Measurements from ENCODE around the gene PRKG1.

The PRKG1 gene

GRCh38 chr10:51312817-51313216, 238.5 kb downstream of the PRKG1 start:
- H3K4me3 ChIP-seq (ENCODE audit: low read depth, low read length): no peak overlapping the region
- H3K27me3 ChIP-seq (ENCODE audit: insufficient read depth, low read depth, severe bottlenecking): no peaks in the 10 kb centered on the region
- H3K9me3 ChIP-seq (ENCODE audit: severe bottlenecking): no peaks in the 10 kb centered on the region
- no peak for DNase-seq
- no peak for TF ChIP-seq CTCF (IDR thresholded peaks at IDR 0.05; ENCODE audit: low read depth, low read length)
- H3K27ac ChIP-seq: no peak overlapping the region
- H3K36me3 ChIP-seq: no peaks in the 10 kb centered on the region

- H3K27me3 ChIP-seq (ENCODE audit: insufficient read depth, low read depth, severe bottlenecking): no peaks in the 10 kb centered on the region
- TF ChIP-seq CTCF (IDR thresholded peaks at IDR 0.05; ENCODE audit: low read depth, low read length): no peak
- no peak overlapping the region for H3K4me3 ChIP-seq (ENCODE audit: low read depth, low read length)
- DNase-seq: no peak
- no peaks in the 10 kb centered on the region for H3K9me3 ChIP-seq (ENCODE audit: severe bottlenecking)
- no peaks in the 10 kb centered on the region for H3K36me3 ChIP-seq
- no peak overlapping the region for H3K27ac ChIP-seq
Measured at GRCh38 chr10:51313251-51313650, 239.0 kb downstream of the PRKG1 start.

GRCh38 chr10:51313773-51314478, 239.6 kb downstream of the PRKG1 start:
- H3K9me3 ChIP-seq (ENCODE audit: severe bottlenecking): no peaks in the 10 kb centered on the region
- H3K36me3 ChIP-seq: no peaks in the 10 kb centered on the region
- TF ChIP-seq CTCF (IDR thresholded peaks at IDR 0.05; ENCODE audit: low read depth, low read length): no peak
- no peak for DNase-seq
- H3K27me3 ChIP-seq (ENCODE audit: insufficient read depth, low read depth, severe bottlenecking): no peaks in the 10 kb centered on the region
- no peak overlapping the region for H3K27ac ChIP-seq
- H3K4me3 ChIP-seq (ENCODE audit: low read depth, low read length): no peak overlapping the region

- TF ChIP-seq CTCF (IDR thresholded peaks at IDR 0.05; ENCODE audit: low read depth, low read length): no peak
- H3K27ac ChIP-seq: no peak overlapping the region
- no peaks in the 10 kb centered on the region for H3K9me3 ChIP-seq (ENCODE audit: severe bottlenecking)
Measured at GRCh38 chr10:51314481-51314880, 240.2 kb downstream of the PRKG1 start.

GRCh38 chr10:51318399-51319172, 244.3 kb downstream of the PRKG1 start:
- no peak overlapping the region for H3K27ac ChIP-seq

More at GRCh38 chr10:51314481-51314880, 240.2 kb downstream of the PRKG1 start:
- no peak for DNase-seq
- Histone ChIP-seq H3K36me3 (no peaks in the 10 kb centered on the region), H3K4me3 (ENCODE audit: low read depth, low read length) (no peak overlapping the region), H3K27me3 (ENCODE audit: insufficient read depth, low read depth, severe bottlenecking) (no peaks in the 10 kb centered on the region)

More at GRCh38 chr10:51318399-51319172, 244.3 kb downstream of the PRKG1 start:
- Histone ChIP-seq H3K4me3 (ENCODE audit: low read depth, low read length) (no peak overlapping the region), H3K27me3 (ENCODE audit: insufficient read depth, low read depth, severe bottlenecking) (no peaks in the 10 kb centered on the region), H3K9me3 (ENCODE audit: severe bottlenecking) (no peaks in the 10 kb centered on the region), H3K36me3 (no peaks in the 10 kb centered on the region)
- DNase-seq: no peak
- TF ChIP-seq CTCF (IDR thresholded peaks at IDR 0.05; ENCODE audit: low read depth, low read length): no peak

All from WERI-Rb-1 (cell line).